Activated CD4-positive, alpha-beta T cell treated with anti-CD3 and anti-CD28 coated beads, Interleukin-2, Interleukin-4, amounts not matched to agents 100 ng/mL and 50 ng/mL, durations not matched to agents 16 hours and 8 hours (primary cell): ENCODE results near the gene ARHGEF38.
"Not testable (repeated sequence)": the region's sequence is repeated elsewhere in the genome, so short reads cannot be mapped to it uniquely, and the experiment has no call there.

Experiments
- DNase-seq: peaks from one replicate; pipeline ENCODE4 v3.0.0-alpha.2; 2020; ENCODE audit warnings: low spot score

The ARHGEF38 gene

DNA sequence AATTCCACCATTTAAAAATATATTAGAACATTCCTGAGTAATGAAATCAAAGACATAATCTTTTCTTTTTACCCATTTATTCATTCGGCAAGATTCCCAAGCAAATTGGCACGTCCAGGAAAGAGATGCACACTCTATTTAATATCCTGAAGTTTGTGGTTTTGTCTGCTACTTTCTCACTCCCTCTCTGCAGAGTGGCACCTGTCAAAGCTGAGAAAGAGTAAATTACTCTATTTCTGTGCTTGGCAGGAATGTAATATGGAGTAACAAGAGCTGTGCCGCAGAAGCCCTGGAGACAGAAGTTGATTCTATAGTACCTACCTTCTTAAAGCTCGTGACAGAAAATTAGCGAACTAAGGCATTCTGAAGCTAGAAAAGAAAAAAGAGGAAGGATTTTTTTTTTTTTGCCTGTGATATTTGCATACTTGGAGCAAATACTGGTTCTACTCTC, 161.7 kb downstream of the ARHGEF38 start:
- DNase-seq = no peak

DNA sequence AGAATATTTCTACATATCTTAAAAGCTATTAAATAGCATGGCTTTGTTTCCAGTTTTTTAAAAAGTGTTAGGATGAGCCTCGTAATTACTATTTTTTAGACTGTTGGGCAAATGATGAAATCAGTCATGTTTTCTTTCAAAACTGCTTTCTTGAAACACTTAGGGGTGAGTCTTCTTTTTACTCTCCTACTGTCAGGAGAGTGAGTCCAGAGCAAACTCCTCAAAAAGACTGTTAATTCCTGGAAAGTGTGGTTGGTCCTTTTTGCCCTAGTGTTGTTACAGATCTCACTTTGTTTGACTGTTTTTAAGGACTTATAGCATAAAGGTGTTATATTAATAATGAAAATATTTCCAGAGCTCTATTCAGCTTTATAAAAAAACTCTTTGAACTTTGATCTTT, 162.5 kb downstream of the ARHGEF38 start:
- no peak for DNase-seq

DNA sequence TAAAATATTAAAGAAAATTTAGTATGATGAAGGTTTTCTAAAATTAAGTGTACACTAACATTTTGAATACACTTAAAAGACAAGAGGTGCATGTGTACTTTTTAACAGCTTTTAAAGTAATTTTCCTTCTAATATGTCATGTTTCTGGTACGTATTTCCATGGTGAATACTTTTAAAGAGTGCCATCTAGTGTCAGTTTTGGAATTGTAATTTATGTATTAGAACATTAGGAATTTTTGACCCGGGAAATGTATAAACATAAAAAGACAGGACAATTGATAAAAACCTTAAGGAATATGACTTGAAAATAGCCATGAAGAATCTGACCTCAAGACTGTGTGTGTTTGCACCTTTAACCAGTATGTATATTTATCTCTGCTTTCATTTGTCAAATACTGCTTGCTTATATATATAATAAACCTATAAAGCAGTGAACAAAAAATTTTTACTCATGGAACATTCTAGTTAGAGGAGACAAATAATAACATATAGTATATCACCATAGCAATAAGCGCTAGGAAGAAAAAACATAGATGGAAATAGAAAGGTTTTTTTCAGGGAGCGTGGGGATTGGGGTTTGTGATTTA, 163.4 kb downstream of the ARHGEF38 start:
- no peak for DNase-seq

DNA sequence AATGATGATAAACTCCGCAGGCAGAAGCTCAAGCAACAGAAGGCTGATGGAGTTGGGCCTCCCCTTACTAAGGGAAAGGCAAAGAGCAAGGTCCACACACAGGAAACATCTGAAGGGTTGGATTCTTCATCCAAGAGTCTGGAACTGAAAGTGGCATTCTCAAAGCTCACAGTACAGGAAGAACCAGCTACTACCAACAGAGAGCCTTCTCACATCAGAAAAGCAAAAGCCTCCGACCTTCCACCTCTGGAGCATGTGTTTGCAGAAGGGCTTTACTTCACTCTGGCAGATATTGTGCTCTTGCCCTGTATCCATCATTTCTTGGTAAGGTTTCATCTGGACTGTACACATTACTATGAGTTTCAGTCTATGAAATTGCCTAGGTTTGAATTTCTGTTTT, 166.8 kb downstream of the ARHGEF38 start:
- DNase-seq = no peak

DNA sequence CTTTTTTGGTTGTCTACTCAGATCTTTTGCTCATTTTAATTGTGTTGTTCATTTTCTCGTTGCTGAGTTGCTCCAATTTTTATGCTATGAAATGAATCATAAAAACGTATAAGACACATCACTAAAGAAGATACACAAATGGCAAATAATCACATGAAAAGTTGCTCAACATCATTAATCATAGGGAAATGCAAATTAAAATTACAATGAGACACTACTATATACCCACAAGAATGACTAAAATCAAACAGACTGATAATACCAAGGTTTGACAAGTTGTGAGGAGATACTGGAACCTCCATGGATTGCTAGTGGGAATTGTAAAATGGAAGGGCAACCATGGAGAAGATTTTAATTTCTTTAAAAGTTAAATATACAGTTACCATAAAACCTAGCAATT, 173.2 kb downstream of the ARHGEF38 start:
- no peak for DNase-seq

DNA sequence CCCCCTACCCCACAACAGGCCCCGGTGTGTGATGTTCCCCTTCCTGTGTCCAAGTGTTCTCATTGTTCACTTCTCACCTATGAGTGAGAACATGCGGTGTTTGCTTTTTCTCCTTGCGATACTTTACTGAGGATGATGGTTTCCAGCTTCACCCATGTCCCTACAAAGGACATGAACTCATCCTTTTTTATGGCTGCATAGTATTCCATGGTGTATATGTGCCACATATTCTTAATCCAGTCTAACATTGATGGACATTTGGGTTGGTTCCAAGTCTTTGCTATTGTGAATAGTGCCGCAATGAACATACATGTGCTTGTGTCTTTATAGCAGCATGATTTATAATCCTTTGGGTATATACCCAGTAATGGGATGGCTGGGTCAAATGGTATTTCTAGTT, 177.5 kb downstream of the ARHGEF38 start:
- DNase-seq = not testable (repeated sequence)
